ENCODE results near the gene C1QTNF1.

DNA sequence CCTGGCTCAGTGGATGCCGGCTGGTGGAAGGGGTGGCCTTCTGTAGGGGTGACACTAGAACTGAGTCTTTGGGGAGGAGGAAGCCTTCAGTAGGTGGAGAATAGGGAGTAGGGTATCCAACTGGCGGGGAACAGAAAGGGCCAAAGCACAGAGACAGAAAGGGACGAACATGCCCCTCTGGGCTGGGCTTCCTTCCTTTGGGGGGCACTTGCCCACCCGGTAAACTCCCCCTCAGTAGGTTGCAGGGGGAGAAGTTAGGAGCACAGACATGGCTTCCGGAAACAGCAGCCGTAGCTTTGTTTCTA, 51.4 kb downstream of the C1QTNF1 start:
- TF ChIP-seq FOXJ3 (CRISPR knock-in tag; IDR thresholded peaks at IDR 0.05) (no peak), POLR2AphosphoS5 (IDR thresholded peaks at IDR 0.05; ENCODE audit: low read depth, low read length) (no peak), SIN3A (IDR thresholded peaks at IDR 0.05; ENCODE audit: borderline replicate concordance, low read depth, low read length) (no peak), RCOR1 (IDR thresholded peaks at IDR 0.05; ENCODE audit: low read length) (no peak)
- TF ChIP-seq, protein P1, sequence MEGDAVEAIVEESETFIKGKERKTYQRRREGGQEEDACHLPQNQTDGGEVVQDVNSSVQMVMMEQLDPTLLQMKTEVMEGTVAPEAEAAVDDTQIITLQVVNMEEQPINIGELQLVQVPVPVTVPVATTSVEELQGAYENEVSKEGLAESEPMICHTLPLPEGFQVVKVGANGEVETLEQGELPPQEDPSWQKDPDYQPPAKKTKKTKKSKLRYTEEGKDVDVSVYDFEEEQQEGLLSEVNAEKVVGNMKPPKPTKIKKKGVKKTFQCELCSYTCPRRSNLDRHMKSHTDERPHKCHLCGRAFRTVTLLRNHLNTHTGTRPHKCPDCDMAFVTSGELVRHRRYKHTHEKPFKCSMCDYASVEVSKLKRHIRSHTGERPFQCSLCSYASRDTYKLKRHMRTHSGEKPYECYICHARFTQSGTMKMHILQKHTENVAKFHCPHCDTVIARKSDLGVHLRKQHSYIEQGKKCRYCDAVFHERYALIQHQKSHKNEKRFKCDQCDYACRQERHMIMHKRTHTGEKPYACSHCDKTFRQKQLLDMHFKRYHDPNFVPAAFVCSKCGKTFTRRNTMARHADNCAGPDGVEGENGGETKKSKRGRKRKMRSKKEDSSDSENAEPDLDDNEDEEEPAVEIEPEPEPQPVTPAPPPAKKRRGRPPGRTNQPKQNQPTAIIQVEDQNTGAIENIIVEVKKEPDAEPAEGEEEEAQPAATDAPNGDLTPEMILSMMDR (IDR thresholded peaks at IDR 0.05): no peak
- TF ChIP-seq, protein P2, sequence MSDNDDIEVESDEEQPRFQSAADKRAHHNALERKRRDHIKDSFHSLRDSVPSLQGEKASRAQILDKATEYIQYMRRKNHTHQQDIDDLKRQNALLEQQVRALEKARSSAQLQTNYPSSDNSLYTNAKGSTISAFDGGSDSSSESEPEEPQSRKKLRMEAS (IDR thresholded peaks at IDR 0.05; ENCODE audit: low read depth): no peak
- TF ChIP-seq, protein P3, sequence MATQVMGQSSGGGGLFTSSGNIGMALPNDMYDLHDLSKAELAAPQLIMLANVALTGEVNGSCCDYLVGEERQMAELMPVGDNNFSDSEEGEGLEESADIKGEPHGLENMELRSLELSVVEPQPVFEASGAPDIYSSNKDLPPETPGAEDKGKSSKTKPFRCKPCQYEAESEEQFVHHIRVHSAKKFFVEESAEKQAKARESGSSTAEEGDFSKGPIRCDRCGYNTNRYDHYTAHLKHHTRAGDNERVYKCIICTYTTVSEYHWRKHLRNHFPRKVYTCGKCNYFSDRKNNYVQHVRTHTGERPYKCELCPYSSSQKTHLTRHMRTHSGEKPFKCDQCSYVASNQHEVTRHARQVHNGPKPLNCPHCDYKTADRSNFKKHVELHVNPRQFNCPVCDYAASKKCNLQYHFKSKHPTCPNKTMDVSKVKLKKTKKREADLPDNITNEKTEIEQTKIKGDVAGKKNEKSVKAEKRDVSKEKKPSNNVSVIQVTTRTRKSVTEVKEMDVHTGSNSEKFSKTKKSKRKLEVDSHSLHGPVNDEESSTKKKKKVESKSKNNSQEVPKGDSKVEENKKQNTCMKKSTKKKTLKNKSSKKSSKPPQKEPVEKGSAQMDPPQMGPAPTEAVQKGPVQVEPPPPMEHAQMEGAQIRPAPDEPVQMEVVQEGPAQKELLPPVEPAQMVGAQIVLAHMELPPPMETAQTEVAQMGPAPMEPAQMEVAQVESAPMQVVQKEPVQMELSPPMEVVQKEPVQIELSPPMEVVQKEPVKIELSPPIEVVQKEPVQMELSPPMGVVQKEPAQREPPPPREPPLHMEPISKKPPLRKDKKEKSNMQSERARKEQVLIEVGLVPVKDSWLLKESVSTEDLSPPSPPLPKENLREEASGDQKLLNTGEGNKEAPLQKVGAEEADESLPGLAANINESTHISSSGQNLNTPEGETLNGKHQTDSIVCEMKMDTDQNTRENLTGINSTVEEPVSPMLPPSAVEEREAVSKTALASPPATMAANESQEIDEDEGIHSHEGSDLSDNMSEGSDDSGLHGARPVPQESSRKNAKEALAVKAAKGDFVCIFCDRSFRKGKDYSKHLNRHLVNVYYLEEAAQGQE (IDR thresholded peaks at IDR 0.05; ENCODE audit: low read depth, low read length): no peak
- TF ChIP-seq, protein P4, sequence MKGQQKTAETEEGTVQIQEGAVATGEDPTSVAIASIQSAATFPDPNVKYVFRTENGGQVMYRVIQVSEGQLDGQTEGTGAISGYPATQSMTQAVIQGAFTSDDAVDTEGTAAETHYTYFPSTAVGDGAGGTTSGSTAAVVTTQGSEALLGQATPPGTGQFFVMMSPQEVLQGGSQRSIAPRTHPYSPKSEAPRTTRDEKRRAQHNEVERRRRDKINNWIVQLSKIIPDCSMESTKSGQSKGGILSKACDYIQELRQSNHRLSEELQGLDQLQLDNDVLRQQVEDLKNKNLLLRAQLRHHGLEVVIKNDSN (IDR thresholded peaks at IDR 0.05; ENCODE audit: borderline replicate concordance, low read depth): no peak

Measured in SK-N-SH (cell line).